Astrocyte of the spinal cord (primary cell): ENCODE measurements around the gene SLC66A3.

Experiments
- DNase-seq: peaks from one replicate; pipeline ENCODE4 v3.0.0; 2011; ENCODE audit warnings: low read depth, low spot score
- H3K4me3 ChIP-seq: 2 replicates; pipeline ENCODE4 v1.5.1; 2011; ENCODE audit warnings: low read depth, mild to moderate bottlenecking, low read length, moderate library complexity
- in situ Hi-C: cut with HindIII; loops from 2 replicates; pipeline ENCODE4 v1.10.0; 2017; ENCODE audit warnings: low sequenced_read_pairs
- TF ChIP-seq, protein P1 (sequence below): IDR thresholded peaks from 2 replicates; pipeline ENCODE4 v1.5.1; 2012; ENCODE audit warnings: low read depth, mild to moderate bottlenecking, low read length, inconsistent platforms

Gene SLC66A3

DNA sequence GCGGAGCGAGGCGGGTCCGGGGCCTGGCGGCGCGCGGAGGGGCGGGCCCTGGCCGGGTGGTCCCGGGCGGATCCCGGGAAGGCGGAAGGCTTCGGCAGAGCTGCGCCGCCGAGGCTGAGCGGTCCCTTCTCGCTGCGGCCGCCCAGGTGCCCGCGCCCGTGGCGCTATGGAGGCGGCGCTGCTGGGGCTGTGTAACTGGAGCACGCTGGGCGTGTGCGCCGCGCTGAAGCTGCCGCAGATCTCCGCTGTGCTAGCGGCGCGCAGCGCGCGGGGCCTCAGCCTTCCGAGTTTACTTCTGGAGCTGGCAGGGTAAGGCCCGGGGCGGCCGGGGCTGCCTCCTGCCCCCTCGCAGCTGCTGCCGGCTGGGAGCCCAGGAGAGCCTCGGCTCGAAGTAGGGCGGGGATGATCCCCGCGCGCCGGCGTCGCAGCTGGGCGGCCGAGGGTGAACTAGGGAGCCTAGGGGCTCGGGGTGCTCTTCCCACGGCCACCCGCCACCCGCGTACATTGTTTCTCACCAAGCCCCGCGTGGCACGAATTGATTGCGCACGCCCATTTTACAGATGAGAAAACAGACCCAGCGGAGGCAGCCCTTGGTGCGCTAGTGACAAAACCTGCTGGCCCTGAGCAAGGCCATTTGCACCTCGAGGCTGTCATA, at the start of gene SLC66A3:
TSS of gene SLC66A3 (plus strand) at position 87 of the 655 bp plus-strand sequence. CDS start at position 167, 80 bp downstream.
- peak; percentile 90 for DNase-seq
- in situ Hi-C loops: no loop called here

DNA sequence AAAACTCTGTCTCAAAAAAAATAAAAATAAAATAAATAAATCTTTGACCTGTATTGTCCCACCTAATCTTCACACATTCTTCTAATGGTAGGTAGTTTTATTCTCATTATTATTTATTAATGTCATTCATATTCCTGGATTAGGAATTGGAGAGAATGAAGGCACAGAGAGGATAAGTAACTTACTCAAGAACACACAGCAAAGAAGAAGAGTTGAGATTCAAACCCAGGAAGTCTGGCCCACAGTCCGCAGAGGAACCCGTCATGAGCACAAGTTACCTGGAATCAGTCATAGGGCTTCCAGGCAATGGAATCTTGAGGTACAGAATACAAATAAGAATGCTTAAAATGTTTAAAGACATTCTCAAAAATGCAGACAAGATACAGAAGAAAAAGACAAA, 46.3 kb upstream of the SLC66A3 start:
- TF ChIP-seq, protein P1, sequence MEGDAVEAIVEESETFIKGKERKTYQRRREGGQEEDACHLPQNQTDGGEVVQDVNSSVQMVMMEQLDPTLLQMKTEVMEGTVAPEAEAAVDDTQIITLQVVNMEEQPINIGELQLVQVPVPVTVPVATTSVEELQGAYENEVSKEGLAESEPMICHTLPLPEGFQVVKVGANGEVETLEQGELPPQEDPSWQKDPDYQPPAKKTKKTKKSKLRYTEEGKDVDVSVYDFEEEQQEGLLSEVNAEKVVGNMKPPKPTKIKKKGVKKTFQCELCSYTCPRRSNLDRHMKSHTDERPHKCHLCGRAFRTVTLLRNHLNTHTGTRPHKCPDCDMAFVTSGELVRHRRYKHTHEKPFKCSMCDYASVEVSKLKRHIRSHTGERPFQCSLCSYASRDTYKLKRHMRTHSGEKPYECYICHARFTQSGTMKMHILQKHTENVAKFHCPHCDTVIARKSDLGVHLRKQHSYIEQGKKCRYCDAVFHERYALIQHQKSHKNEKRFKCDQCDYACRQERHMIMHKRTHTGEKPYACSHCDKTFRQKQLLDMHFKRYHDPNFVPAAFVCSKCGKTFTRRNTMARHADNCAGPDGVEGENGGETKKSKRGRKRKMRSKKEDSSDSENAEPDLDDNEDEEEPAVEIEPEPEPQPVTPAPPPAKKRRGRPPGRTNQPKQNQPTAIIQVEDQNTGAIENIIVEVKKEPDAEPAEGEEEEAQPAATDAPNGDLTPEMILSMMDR: no peak
- no peak for DNase-seq
- no peak overlapping the region for H3K4me3 ChIP-seq
- in situ Hi-C loops: no loop called here

More for the DNA sequence above, at the start of gene SLC66A3:
- peak within 1 kb of the TSS; percentile 60 for H3K4me3 ChIP-seq
- TF ChIP-seq, protein P1: no peak

DNA sequence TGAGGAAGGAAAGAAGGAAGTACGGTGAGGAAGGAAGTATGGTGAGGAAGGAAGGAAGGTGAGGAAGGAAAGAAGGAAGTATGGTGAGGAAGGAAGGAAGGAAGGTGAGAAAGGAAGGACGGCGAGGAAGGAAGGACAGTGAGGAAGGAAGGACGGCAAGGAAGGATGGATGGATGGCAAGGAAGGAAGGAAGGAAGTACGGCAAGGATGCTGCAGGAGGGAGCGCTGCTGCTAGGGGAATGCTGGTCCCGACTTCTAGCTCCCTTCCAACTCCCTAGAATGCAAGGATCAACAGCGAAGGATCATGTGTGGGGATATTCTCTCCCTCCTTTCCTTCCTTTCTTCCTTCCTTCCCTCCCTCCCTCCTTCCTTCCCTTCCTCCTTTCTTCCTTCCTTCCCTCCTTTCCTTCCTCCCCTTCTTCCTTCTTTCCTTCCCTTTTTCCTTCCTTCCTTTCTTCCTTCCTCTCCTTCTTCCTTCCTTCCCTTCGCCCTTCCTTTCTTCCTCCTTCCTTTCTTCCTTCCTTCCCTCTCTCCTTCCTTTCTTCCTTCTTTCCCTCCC, 42.3 kb upstream of the SLC66A3 start:
- no peak for DNase-seq
- TF ChIP-seq, protein P1: no peak
- H3K4me3 ChIP-seq: no peak overlapping the region
- in situ Hi-C loops: no loop called here

DNA sequence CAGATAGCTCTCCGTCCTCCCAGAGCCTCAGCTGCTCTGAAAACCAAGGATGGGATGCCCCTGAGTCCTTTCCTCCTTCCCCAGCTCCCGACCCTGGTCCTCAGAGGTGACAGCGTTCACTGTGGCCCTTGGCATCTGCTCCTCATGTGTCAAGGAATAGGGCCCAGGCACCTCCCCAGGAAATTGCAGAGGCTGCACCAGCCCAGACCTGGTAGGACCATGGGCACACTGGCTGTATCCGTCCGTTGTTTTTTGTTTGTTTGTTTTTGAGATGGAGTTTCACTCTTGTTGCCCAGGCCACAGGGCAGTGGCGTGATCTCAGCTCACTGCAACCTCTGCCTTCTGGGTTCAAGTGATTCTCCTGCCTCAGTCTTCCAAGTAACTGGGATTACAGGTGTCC, 37.5 kb upstream of the SLC66A3 start:
- in situ Hi-C loops: no loop called here
- TF ChIP-seq, protein P1: no peak
- no peak overlapping the region for H3K4me3 ChIP-seq
- DNase-seq: no peak

DNA sequence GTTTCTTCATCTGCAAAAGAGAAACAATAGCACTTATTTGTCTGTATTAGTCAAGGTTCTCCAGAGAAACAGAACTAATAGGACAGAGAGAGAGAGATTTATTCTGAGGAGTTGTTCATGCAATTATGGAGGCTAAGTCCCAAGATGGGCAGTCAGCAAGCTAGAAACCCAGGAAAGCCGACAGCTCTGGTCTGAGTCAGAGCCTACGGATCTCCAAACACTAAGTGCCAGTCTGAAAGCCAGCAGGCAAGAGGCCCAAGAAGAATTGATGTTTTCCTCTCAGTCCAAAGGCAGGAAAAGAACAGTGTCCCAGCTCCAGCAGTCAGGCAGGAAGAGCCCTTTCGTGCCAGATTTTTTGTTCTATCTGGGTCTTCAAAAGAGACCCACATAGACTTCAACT, 36.5 kb upstream of the SLC66A3 start:
- in situ Hi-C loops: no loop called here
- no peak overlapping the region for H3K4me3 ChIP-seq

DNA sequence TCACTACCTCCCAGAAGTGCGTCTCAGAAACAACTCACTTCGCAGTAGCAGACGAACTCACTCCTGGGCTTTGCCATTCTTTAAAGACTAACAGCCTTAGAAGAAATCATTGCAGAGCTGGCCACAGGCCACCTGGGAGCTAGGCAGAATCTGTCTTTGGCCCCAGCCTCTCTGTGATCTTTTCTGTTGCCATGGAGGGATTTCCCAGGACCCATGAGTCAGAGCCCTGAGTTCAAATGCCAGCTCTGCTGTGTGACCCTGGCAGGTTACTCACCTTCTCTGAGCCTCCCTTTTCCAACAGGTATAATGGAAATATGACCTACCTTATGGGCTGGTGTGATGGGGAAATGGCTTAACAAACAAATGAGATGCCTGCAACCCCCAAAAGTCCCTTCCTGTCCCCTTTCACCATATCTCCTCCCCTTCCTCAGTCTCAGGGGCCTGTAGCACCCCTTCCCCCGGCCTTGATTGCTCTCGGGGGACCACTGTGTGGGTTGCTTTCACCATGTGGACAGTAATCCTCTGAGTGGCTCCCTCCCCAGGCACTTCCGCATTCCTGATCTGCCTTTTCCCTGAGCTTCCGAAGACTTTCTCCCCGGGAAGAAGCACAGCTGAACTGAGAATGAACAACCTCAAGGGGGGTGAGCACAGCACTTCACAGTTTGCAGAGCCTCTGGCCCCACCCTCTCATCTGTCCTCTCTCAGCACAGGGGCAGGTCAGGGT, 34.0 kb upstream of the SLC66A3 start:
- DNase-seq: no peak
- no peak overlapping the region for H3K4me3 ChIP-seq
- in situ Hi-C loops: no loop called here
- TF ChIP-seq, protein P1: no peak

More for the DNA sequence above, 36.5 kb upstream of the SLC66A3 start:
- TF ChIP-seq, protein P1: no peak
- DNase-seq: no peak
